ENCODE results near the gene AQP7.
"Not testable (repeated sequence)": the region's sequence is repeated elsewhere in the genome, so short reads cannot be mapped to it uniquely, and the experiment has no call there.

The AQP7 gene

GRCh38 chr9:33374634-33375237 is 27.6 kb downstream of the AQP7 start:
- DNase-seq (ENCODE audit: low read depth): peak; percentile 33

DNA sequence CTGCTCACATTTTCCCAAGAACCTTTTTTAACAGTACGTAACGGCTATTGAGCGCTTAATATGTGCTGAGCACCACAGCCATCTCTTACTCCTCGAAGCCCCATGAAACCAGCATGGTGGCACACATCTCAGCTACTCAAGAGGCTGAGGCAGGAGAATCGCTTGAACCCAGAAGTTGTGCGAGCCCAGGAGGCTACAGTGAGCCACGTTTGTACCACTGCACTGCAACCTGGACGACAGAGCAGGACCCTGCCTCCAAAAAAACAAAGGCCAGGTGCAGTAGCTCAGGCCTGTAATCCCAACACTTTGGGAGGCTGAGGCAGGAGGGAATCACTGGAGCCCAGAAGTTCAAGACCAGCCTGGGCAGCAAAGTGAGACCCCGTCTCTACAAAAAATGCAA is 28.2 kb downstream of the AQP7 start:
- DNase-seq (ENCODE audit: low read depth): no peak

DNA sequence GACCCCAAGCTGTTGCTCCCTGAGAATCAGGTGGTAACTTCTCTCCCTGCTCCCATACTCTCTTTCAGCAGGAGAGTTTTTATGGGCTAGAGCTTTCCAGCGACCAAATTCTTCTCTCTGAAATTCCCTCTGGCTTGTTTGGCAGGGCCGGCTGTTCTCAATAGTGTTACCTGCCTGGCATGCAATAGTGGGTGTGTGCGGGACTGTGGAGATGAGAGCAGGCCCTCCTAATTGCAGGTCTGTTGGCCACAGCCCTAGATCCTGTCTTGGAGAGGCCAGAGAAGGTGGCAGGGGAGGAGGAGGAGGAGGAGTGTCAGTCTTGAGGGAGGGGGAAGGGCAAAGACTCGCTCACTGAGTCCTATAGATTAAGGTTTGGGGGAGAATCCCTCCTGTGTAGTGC is 29.5 kb downstream of the AQP7 start:
- DNase-seq (ENCODE audit: low read depth): no peak

DNA sequence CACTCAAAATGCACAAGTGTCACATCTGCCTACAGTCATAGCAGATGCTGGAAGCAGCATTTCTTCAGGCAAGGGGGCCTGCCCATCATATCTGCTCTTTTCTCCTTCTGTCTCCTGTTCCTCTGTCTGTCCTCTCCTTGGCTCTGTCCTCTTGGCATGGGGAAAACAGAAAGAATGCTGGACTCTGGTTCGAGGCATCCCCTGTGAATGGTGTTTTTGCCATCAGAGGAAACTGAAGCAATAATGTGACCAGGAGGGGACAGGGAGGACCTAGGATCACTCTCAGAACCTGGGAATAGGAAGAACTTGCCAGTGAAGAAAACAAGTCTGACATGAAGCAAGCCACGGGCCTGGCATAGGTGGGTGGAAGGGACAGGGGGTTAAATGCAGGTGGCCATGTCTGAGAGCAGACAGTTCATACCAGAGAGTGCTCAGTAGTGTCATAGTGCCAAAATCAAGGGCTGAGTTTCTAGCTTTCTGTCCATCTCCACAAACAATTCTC is 35.3 kb downstream of the AQP7 start:
- no peak for DNase-seq (ENCODE audit: low read depth)

GRCh38 chr9:33364814-33365213 is 37.6 kb downstream of the AQP7 start:
- not testable (repeated sequence) for DNase-seq (ENCODE audit: low read depth)

DNA sequence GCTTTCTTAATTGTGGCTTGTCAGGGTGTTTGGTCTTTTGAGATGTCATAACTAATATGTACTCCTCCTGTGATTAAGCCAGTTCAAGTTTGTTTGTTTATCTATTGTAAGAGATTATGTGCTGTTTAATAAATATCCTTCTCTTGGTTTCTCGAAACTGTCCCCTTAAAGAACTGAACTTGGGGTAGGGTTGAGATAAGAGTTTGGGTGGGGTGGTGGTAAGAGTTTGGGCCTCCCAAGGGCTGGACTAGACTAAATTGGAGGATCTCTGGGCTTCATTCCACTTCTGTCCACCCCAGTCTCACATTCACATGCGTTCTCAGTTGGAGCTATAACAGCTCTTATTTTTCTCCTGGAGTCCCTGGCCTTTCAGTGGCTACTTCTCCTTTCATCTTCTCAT is 38.2 kb downstream of the AQP7 start:
- no peak for DNase-seq (ENCODE audit: low read depth)

DNA sequence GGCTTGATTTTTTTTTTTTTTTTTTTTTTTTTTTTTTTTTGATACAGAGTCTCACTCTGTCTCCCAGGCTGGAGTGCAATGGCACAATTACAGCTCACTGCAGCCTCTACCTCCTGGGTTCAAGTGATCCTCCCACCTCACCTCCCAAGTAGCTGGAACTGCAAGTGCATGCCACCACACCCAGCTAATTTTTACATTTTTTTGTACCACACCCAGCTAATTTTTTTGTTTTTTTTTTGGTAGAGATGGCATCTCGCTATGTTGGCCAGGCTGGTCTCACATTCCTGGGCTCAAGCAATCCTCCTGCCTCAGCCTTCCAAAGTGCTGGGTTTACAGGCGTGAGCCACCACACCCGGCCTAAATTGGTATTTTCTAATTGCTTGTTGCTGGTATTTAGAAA is 43.7 kb downstream of the AQP7 start:
- DNase-seq (ENCODE audit: low read depth): not testable (repeated sequence)

DNA sequence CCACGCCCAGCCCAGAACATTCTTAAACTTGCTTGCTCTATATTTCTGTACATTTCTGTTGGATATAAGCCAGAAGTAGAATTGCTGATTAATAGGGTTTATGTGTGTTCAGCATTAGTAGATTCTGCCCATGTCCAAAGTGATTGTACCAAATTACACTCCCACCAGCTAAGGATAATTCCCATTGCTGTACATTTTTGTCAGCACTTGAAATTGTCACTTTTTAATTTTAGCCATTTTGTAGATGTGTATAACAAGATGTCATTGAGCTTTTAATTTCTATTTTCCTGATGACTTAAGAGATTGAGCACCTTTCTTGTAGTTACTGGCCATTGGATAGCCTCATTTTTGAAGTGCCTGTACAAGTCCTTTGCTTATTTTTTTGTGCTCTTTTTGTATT is 46.4 kb downstream of the AQP7 start:
- DNase-seq (ENCODE audit: low read depth): no peak

DNA sequence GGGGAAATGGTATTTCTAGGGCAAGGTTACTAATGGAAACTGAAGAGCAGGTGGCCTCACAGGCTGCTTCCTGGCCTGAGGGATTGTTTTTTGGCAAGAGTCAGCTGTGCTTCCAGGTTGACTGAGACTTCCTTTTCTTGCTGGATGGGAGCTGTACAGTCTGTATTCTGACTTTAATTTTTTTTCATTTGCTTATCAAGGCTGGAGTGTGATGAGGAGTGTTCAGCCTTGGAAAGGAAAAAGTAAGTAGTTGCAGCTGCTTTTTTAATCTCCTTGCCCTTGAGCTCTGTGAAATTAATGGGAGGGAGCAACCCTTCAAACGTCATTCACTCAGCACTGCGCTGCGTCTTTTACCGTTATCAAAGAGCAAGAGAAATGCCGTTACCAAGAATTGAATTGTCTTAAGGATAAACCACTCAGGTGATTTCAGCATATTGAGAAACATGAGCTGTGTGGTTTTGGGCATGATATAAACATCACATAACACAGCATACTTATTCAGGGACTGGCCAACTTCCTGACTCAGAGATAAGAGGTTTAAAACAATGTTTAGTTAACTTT is 47.6 kb downstream of the AQP7 start:
- no peak for DNase-seq (ENCODE audit: low read depth)

GRCh38 chr9:33351547-33351946 is 50.8 kb downstream of the AQP7 start:
- DNase-seq (ENCODE audit: low read depth): no peak

- no peak for DNase-seq (ENCODE audit: low read depth)
Observed at GRCh38 chr9:33350310-33350709, 52.1 kb downstream of the AQP7 start.

GRCh38 chr9:33349743-33350142 is 52.6 kb downstream of the AQP7 start:
- DNase-seq (ENCODE audit: low read depth): no peak

- DNase-seq (ENCODE audit: low read depth): no peak
Observed at GRCh38 chr9:33348998-33349397, 53.4 kb downstream of the AQP7 start.

- DNase-seq (ENCODE audit: low read depth): no peak
Observed at GRCh38 chr9:33346564-33346963, 55.8 kb downstream of the AQP7 start.

DNA sequence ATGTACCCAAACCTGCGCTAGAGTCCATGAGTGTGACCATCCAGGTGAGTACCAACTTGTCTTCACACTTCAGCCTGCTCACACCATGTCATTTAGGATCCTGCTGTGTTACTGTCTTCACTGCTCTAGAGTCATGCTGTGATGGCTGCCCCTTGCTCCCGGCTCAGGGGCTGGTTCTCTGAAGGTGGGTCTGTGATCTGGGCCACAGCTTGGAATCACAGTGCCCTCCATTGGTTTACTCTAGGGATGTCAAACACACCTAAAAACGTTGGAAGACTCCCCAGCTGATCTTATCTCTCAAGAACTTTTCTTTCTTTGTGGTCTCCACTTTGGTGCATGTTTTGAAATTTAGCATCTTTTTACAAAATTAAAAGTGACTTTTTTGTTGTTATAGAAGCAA is 58.2 kb downstream of the AQP7 start:
- DNase-seq (ENCODE audit: low read depth): no peak

GRCh38 chr9:33341182-33341581 is 61.2 kb downstream of the AQP7 start:
- no peak for DNase-seq (ENCODE audit: low read depth)

- no peak for DNase-seq (ENCODE audit: low read depth)
Observed at GRCh38 chr9:33340186-33340585, 62.2 kb downstream of the AQP7 start.

Data from activated T-helper 9 cell treated with anti-CD3 and anti-CD28 coated beads, Interleukin-2, amount 50 U/mL, for 16 hours (primary cell).